Ectodermal cell (in vitro differentiated cells): ENCODE data around the gene CINP.

Experiments used
- H3K27ac ChIP-seq: 2 replicates; pipeline ENCODE4 v1.7.0; 2013; ENCODE audit warnings: mild to moderate bottlenecking, low read depth, low read length; ENCODE audit not compliant: insufficient read depth, poor library complexity, severe bottlenecking
- H3K27me3 ChIP-seq: 2 replicates; pipeline ENCODE4 v1.7.0; 2013; ENCODE audit warnings: mild to moderate bottlenecking, low read length; ENCODE audit not compliant: insufficient read depth, control insufficient read depth, poor library complexity, severe bottlenecking
- H3K36me3 ChIP-seq: one replicate; pipeline ENCODE4 v1.7.0; 2013; ENCODE audit warnings: low read length; ENCODE audit not compliant: control insufficient read depth, insufficient read depth
- H3K4me1 ChIP-seq: one replicate; pipeline ENCODE4 v1.7.0; 2013; ENCODE audit warnings: low read length; ENCODE audit not compliant: control insufficient read depth, insufficient read depth
- H3K4me3 ChIP-seq: 2 replicates; pipeline ENCODE4 v1.7.0; 2013; ENCODE audit warnings: low read depth, low read length, control low read depth; ENCODE audit not compliant: insufficient read depth
- H3K9me3 ChIP-seq: 2 replicates; pipeline ENCODE4 v1.7.0; 2013; ENCODE audit warnings: mild to moderate bottlenecking, low read length, moderate library complexity; ENCODE audit not compliant: control insufficient read depth
- WGBS, 2 experiments: methylation state at CpG; one replicate each; pipeline ENCODE4 v1.1.7; 2013; ENCODE audit warnings: missing lambda C conversion rate in 2 of 2; 5-methylcytosine and 5-hydroxymethylcytosine counted together

The CINP gene

GRCh38 chr14:102323102-102323501 is 39.6 kb downstream of the CINP start:
- 67 to 71% methylated on average over 8 of the region's 8 CpGs for WGBS, 2 experiments
- Histone ChIP-seq H3K9me3 (no peaks in the 10 kb centered on the region), H3K36me3 (no peaks in the 10 kb centered on the region), H3K4me1 (no peaks in the 10 kb centered on the region), H3K27me3 (no peaks in the 10 kb centered on the region), H3K4me3 (no peak overlapping the region), H3K27ac (no peak overlapping the region)

DNA sequence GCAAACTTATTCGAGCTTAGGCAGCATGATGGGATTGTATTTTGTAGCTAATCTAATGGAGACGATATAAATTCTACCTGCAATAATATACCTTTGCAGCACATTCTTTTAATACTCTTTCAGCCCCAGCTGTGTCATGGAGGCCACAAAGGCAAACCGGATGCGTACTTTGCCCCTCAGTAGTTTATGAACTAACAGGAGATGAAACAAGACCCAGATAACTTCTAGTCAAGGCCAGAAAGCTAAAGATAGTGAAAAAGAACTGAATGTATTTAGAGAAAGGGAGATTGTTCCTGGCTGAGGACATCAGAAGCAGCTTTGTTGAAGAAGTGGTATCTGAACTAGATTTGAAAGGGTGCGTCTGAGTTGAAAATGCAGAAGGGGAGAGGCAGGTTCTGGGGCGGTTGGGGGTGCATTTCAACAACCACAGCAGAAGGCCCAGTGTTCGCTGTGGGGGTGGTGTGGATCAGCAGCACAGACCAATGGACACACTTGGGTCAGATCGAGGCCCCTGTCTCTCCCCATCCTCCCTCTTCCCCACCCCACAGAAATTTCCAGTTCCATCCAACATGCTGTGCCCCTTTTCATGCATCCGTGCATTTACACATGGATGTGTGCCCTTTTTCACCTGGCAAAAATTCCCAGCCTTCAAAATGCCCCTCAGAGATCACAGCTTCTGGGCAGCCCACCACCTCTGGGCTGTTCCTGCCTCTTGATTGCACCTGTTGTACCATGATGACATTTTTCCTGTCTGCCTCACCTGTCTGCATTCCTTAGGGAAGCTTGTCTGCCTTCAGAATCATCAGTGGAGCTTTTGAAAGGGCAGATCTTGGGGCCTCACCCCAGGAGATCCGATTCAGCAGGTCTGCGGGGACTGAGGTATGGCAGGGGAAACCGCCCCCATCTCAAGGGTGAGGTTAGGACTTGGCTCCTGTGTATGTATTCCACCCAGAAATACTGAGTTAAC is 41.0 kb downstream of the CINP start:
- H3K9me3 ChIP-seq = no peaks in the 10 kb centered on the region
- H3K4me3 ChIP-seq = no peak overlapping the region
- no peaks in the 10 kb centered on the region for H3K36me3 ChIP-seq
- no peaks in the 10 kb centered on the region for H3K27me3 ChIP-seq
- H3K4me1 ChIP-seq = no peaks in the 10 kb centered on the region
- H3K27ac ChIP-seq = no peak overlapping the region
- WGBS, 2 experiments = 93 to 95% methylated on average over 11 to 12 of the region's 12 CpGs

GRCh38 chr14:102320671-102321455 is 41.8 kb downstream of the CINP start:
- WGBS, 2 experiments = 93 to 96% methylated on average over 16 to 17 of the region's 17 CpGs
- Histone ChIP-seq H3K27ac (no peak overlapping the region), H3K36me3 (no peaks in the 10 kb centered on the region), H3K4me1 (no peaks in the 10 kb centered on the region), H3K27me3 (no peaks in the 10 kb centered on the region), H3K4me3 (peak overlapping the region; percentile 85), H3K9me3 (no peaks in the 10 kb centered on the region)

- H3K4me1 ChIP-seq = no peaks in the 10 kb centered on the region
- H3K36me3 ChIP-seq = no peaks in the 10 kb centered on the region
- WGBS, 2 experiments = 9% methylated on average over 30 of the region's 30 CpGs
- no peak overlapping the region for H3K27ac ChIP-seq
- H3K4me3 ChIP-seq = peak overlapping the region; percentile 85
- H3K27me3 ChIP-seq = peaks cover 4% of the 10 kb centered on the region
- no peaks in the 10 kb centered on the region for H3K9me3 ChIP-seq
Measured at GRCh38 chr14:102320033-102320660, 42.5 kb downstream of the CINP start.

DNA sequence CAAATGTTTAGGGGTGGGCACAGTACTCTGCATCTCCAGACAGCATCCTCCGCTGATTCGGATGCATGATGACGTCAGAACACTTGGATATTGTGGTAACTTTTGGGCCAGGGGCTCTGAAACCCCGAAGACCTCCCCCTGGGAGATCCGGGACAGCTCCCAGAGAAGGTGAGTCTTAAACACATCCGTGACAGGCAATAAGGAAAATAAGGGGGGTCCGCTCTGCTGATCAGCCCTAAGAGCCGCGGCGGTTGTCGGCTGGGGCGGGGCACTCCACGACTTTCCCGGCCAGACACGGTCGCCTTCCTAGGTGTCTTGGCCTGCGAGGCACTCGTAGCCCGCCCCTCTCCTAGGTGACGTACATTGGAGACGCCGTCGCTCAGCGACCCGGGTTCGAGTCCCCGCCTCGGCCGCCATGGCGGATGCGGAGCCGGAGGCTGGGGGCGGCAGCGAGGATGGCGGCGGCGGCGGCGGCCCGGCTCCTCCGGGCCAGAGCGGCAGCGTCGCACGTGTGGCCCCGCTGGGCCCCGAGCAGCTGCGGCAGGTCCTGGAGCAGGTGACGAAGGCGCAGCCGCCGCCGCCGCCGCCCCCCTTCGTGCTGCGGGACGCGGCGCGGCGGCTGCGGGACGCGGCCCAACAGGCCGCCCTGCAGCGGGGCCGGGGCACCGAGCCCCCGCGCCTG is 43.2 kb downstream of the CINP start, which contains the start of gene ZNF839:
TSS of gene ZNF839 (plus strand) at position 396 of the 682 bp plus-strand sequence. CDS start at position 416, 20 bp downstream.
- H3K27ac ChIP-seq = no peak within 1 kb of the TSS
- peaks cover 10% of the 10 kb centered on the region for H3K27me3 ChIP-seq
- H3K4me3 ChIP-seq = peak within 1 kb of the TSS; percentile 85
- WGBS, 2 experiments = 1% methylated on average over 71 of the region's 71 CpGs
- H3K36me3 ChIP-seq = no peaks in the 10 kb centered on the region
- no peaks in the 10 kb centered on the region for H3K4me1 ChIP-seq
- H3K9me3 ChIP-seq = no peaks in the 10 kb centered on the region

DNA sequence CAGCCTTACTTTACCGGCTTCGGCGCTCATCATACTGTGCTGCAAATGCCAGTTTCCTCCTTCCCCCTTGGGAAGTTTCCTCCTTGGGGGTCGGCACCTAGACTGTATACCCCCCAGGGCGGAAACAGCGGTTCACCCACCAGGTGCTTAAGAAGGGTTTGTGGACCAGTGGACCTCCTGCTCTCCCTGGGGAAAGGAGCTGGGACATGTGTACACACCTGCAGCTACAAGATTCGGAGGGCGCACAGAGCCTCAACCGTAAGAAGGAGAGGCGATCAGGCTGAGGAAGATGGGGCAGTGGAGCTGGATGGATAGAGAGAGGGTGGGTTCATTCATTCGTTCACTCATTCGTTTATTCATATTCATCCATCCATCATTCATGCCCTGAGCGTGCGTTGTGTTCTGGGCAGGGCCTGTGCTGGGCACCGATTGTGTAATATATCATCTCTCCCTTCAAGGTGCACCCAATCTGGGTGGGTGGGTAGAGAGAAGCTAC is 43.9 kb downstream of the CINP start:
- H3K27ac ChIP-seq = no peak overlapping the region
- WGBS, 2 experiments = 91 to 92% methylated on average over 13 to 15 of the region's 15 CpGs
- peak overlapping the region; percentile 85 for H3K4me3 ChIP-seq
- no peaks in the 10 kb centered on the region for H3K36me3 ChIP-seq
- H3K27me3 ChIP-seq = peaks cover 13% of the 10 kb centered on the region
- H3K4me1 ChIP-seq = no peaks in the 10 kb centered on the region
- no peaks in the 10 kb centered on the region for H3K9me3 ChIP-seq

DNA sequence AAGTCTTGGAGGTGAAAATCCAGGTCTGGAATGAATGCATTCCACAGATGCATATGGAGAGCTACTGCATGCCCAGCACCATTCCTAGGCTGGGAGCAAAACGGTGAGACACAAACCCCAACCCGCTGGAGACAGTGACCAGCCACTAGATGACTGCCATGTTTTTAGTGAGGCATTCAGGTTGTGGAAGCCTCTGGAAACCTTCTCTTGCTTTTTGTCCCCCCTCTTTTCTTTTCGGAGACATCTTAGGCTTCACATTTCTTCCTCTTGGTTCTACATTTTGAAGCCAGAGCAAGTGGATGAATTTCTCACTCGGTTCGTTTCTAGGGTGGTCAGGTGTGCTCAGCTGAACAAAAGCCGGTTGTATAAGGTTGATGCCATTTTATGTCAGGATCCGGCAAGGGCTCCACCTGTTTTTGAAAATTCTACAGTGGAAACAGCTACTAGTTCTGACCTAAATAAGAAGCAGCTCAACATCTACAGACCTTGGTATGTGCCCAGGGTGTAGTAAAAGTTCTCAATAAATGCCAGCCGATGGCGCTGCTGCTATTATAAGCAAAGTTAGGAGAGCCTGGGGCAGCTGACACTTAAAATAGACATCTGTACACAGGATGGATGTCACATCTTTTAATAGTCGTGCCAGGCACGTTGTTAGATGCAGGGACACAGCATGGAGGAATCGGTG is 45.0 kb downstream of the CINP start:
- Histone ChIP-seq H3K27ac (peak overlapping the region; percentile 38), H3K4me3 (peak overlapping the region; percentile 69), H3K36me3 (no peaks in the 10 kb centered on the region), H3K27me3 (peaks cover 13% of the 10 kb centered on the region), H3K9me3 (no peaks in the 10 kb centered on the region), H3K4me1 (no peaks in the 10 kb centered on the region)
- WGBS, 2 experiments = 71 to 77% methylated on average over 12 of the region's 12 CpGs

GRCh38 chr14:102316743-102317563 is 45.7 kb downstream of the CINP start:
- peak overlapping the region; percentile 87 for H3K27ac ChIP-seq
- H3K4me3 ChIP-seq = peak overlapping the region; percentile 69
- H3K27me3 ChIP-seq = peaks cover 13% of the 10 kb centered on the region
- no peaks in the 10 kb centered on the region for H3K36me3 ChIP-seq
- no peaks in the 10 kb centered on the region for H3K4me1 ChIP-seq
- WGBS, 2 experiments = 1% methylated on average over 54 of the region's 54 CpGs
- H3K9me3 ChIP-seq = no peaks in the 10 kb centered on the region
